ENCODE measurements around the gene SRSF11. TPM values are rescaled to one million over a fixed set of nuclear protein-coding genes. Genes with fewer than 3 reads are reported as not detected.

The SRSF11 gene
- total and polyA plus RNA-seq, 2 of the 8 experiments (the other 6 are each of a cell fraction or from before 2014, with no cell fraction given): 183 to 260 TPM

- no peak overlapping the region for H3K9ac ChIP-seq (replicated peaks in 1 of 4; ENCODE audit: extremely low read depth in 1 of 4, low read depth in 3 of 4, low read length in 3 of 4)
- TF ChIP-seq KDM5A (IDR thresholded peaks at IDR 0.05; ENCODE audit: low read length): no peak
- TF ChIP-seq USF2 (IDR thresholded peaks at IDR 0.05; ENCODE audit: low read length): no peak
- no peak for TF ChIP-seq RXRA (IDR thresholded peaks at IDR 0.05; ENCODE audit: insufficient read depth, low read depth, low read length)
- TF ChIP-seq RNF2 (IDR thresholded peaks at IDR 0.05; ENCODE audit: borderline replicate concordance, low read depth, low read length, missing control alignments, poor library complexity, severe bottlenecking): no peak
- no peak overlapping the region for H3K14ac ChIP-seq (ENCODE audit: insufficient read length)
- H3K27ac ChIP-seq (ENCODE audit: low read depth, low read length): no peak overlapping the region
- no peak overlapping the region for H3K4ac ChIP-seq (replicated peaks; ENCODE audit: insufficient read length, low read depth, low read length)
- H4K8ac ChIP-seq (ENCODE audit: extremely low read depth, insufficient read depth, low read length): no peak overlapping the region
- H4K20me1 ChIP-seq (replicated peaks in 1 of 2; ENCODE audit: control insufficient read depth in 1 of 2, insufficient read depth in 2 of 2, low read length in 2 of 2): no peaks in the 10 kb centered on the region
- no peaks in the 10 kb centered on the region for H3K79me1 ChIP-seq (ENCODE audit: low read depth, low read length)
- no peaks in the 10 kb centered on the region for H3K27me3 ChIP-seq (replicated peaks in 1 of 4; ENCODE audit: control insufficient read depth in 3 of 4, extremely low read depth in 1 of 4, insufficient read depth in 3 of 4, low read length in 3 of 4)
- 92% methylated on average over 2 of the region's 2 CpGs; no CpG with 5 or more reads in 1 of the 2 experiments for WGBS, 2 experiments (ENCODE audit: extremely low coverage in 1 of 2, insufficient coverage in 1 of 2, insufficient read length in 1 of 2, insufficient replicate concordance in 2 of 2, low coverage in 1 of 2, low lambda C conversion rate in 2 of 2, missing lambda C conversion rate in 1 of 2)
- no peak overlapping the region for H3K23ac ChIP-seq (ENCODE audit: insufficient read length)
- H3K18ac ChIP-seq (ENCODE audit: extremely low read depth, low read length): no peak overlapping the region
- no peak overlapping the region for H2BK120ac ChIP-seq (replicated peaks; ENCODE audit: low read depth, low read length)
- no peak overlapping the region for H3K4me3 ChIP-seq (ENCODE audit: extremely low read depth in 1 of 4, insufficient read depth in 2 of 4, low read depth in 3 of 4, low read length in 4 of 4)
- H4K5ac ChIP-seq (ENCODE audit: insufficient read length, low read depth, low read length): no peak overlapping the region
- CTCF ChIA-PET (ENCODE audit: partially characterized antibody): no interaction called here
- H2BK15ac ChIP-seq (ENCODE audit: low read length): no peak overlapping the region
- FAIRE-seq: no peak
- H3K56ac ChIP-seq (replicated peaks; ENCODE audit: insufficient read length, low read depth, low read length): no peak overlapping the region
- no peak overlapping the region for H3K4me2 ChIP-seq (ENCODE audit: insufficient read depth in 1 of 2, low read depth in 2 of 2, low read length in 2 of 2)
- DNase-seq (ENCODE audit: low read depth in 1 of 2, low spot score in 2 of 2): no peak
- H2BK20ac ChIP-seq (ENCODE audit: low read length): no peak overlapping the region
- H2AFZ ChIP-seq (ENCODE audit: low read length): no peak overlapping the region
- no peaks in the 10 kb centered on the region for H3K9me3 ChIP-seq (ENCODE audit: insufficient read depth in 2 of 2, low read depth in 1 of 2, low read length in 1 of 2)
- H3K36me3 ChIP-seq (ENCODE audit: control insufficient read depth in 2 of 4, insufficient read depth in 4 of 4, low read length in 3 of 4): no peaks in the 10 kb centered on the region; a peak in 1 of 8 replicates
- H2BK5ac ChIP-seq (ENCODE audit: low read depth, low read length): no peak overlapping the region
- H2BK12ac ChIP-seq (ENCODE audit: low read depth, low read length): no peak overlapping the region
- no peak overlapping the region for H4K91ac ChIP-seq (replicated peaks; ENCODE audit: insufficient read length, low read length)
- no peak overlapping the region for H2AK5ac ChIP-seq (ENCODE audit: low read depth, low read length)
- H3K79me2 ChIP-seq (ENCODE audit: control insufficient read depth in 1 of 2, insufficient read depth in 2 of 2, low read length in 2 of 2): no peaks in the 10 kb centered on the region
- H3K23me2 ChIP-seq (ENCODE audit: low read depth, low read length): no peaks in the 10 kb centered on the region
- POLR2A ChIA-PET (ENCODE audit: partially characterized antibody): interaction anchor here (1.6 to 1.7 kb wide), 2 partner anchors 57 to 71 kb away, joined by 3 to 4 read pairs; partner anchors contain the start of gene ANKRD13C
- no peaks in the 10 kb centered on the region for H3K4me1 ChIP-seq (replicated peaks in 1 of 4; ENCODE audit: control insufficient read depth in 3 of 4, insufficient read depth in 4 of 4, low read length in 3 of 4)
Measured at GRCh38 chr1:70284366-70284765, 63.2 kb downstream of the SRSF11 start.
